Ovary (tissue), 3 donors: ENCODE measurements around the gene PHF11.

Experiments
- POLR2A ChIP-seq: fragments of 450-650 bp; IDR thresholded peaks from one replicate; pipeline ENCODE4 v1.6.1; 2017; ENCODE audit warnings: antibody characterized with exemption, mild to moderate bottlenecking, moderate library complexity
- TF ChIP-seq, protein P1 (sequence below), 3 donors: fragments of 450-650 bp in 2 of 3; fragments of 200-600 bp in 1 of 3; IDR thresholded peaks; one replicate each; pipeline versions ENCODE4 v1.5.1 to v1.8.0; 2016 to 2022; ENCODE audit warnings: antibody characterized with exemption in 3 of 3, mild to moderate bottlenecking in 1 of 3
- donor health status: DM: no; HTN: no; CAD: no.

DNA sequence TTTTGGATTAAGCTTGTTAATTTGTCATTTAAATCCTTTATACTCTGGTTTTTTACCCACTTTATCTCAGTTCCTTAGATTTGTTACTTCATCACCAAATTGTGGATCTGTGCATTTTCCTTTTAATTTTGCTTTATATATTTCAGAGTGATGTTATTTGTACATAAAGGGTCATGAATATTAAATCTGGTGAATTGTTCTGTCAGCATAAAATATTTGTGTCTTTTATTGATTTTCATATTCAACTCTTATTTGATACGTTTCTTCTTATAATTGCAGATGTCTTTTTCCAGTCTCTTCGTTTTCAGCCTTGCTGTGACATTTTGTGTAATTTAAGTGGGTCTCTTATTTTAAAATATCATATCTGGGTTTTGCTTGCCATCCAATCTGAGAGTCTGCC, 47.0 kb upstream of the PHF11 start:
- TF ChIP-seq, protein P1, sequence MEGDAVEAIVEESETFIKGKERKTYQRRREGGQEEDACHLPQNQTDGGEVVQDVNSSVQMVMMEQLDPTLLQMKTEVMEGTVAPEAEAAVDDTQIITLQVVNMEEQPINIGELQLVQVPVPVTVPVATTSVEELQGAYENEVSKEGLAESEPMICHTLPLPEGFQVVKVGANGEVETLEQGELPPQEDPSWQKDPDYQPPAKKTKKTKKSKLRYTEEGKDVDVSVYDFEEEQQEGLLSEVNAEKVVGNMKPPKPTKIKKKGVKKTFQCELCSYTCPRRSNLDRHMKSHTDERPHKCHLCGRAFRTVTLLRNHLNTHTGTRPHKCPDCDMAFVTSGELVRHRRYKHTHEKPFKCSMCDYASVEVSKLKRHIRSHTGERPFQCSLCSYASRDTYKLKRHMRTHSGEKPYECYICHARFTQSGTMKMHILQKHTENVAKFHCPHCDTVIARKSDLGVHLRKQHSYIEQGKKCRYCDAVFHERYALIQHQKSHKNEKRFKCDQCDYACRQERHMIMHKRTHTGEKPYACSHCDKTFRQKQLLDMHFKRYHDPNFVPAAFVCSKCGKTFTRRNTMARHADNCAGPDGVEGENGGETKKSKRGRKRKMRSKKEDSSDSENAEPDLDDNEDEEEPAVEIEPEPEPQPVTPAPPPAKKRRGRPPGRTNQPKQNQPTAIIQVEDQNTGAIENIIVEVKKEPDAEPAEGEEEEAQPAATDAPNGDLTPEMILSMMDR (IDR thresholded peaks at IDR 0.05), result no peak
- no peak for TF ChIP-seq POLR2A
